Measurements from ENCODE around the gene ODAD2.

DNA sequence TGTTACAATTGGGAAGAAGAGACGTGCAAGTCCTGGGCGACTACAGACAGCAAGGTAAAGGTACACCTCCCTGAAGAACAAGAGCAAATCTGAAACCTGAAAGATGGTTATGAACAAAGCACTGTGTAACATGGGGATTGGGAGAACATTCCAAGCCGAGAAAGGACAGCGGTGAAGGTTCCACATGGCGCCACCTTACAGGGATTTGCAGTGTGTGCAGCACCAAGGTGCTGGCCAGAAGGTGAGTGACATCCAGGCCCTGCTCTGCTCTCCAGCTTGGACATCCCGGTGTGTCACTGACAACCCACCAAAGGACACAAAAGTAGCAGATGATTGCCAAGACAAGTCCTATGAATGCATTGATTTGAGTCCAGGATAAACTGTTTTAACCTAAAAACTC, 165.1 kb downstream of the ODAD2 start:
- TF ChIP-seq POLR2A (IDR thresholded peaks at IDR 0.05; ENCODE audit: low read depth, low read length): no peak
- TF ChIP-seq, protein P1, sequence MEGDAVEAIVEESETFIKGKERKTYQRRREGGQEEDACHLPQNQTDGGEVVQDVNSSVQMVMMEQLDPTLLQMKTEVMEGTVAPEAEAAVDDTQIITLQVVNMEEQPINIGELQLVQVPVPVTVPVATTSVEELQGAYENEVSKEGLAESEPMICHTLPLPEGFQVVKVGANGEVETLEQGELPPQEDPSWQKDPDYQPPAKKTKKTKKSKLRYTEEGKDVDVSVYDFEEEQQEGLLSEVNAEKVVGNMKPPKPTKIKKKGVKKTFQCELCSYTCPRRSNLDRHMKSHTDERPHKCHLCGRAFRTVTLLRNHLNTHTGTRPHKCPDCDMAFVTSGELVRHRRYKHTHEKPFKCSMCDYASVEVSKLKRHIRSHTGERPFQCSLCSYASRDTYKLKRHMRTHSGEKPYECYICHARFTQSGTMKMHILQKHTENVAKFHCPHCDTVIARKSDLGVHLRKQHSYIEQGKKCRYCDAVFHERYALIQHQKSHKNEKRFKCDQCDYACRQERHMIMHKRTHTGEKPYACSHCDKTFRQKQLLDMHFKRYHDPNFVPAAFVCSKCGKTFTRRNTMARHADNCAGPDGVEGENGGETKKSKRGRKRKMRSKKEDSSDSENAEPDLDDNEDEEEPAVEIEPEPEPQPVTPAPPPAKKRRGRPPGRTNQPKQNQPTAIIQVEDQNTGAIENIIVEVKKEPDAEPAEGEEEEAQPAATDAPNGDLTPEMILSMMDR (IDR thresholded peaks at IDR 0.05; ENCODE audit: extremely low read depth in 1 of 2, insufficient read depth in 1 of 2, low read depth in 1 of 2, low read length in 2 of 2): no peak
- TF ChIP-seq EZH2 (IDR thresholded peaks at IDR 0.05; ENCODE audit: borderline replicate concordance, low read depth, low read length, severe bottlenecking): no peak
- TF ChIP-seq GATA2 (IDR thresholded peaks at IDR 0.05; ENCODE audit: insufficient read depth, insufficient read length, low read depth, low read length): no peak
- no peak for TF ChIP-seq FOS (IDR thresholded peaks at IDR 0.05; ENCODE audit: borderline replicate concordance, insufficient read depth, low read length)
- no peak for TF ChIP-seq POLR2AphosphoS5 (IDR thresholded peaks at IDR 0.05; ENCODE audit: insufficient read depth, low read depth, low read length)
- TF ChIP-seq, protein P2, sequence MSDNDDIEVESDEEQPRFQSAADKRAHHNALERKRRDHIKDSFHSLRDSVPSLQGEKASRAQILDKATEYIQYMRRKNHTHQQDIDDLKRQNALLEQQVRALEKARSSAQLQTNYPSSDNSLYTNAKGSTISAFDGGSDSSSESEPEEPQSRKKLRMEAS (IDR thresholded peaks at IDR 0.05; ENCODE audit: insufficient read depth, insufficient read length): no peak
- TF ChIP-seq JUN (IDR thresholded peaks at IDR 0.05; ENCODE audit: borderline replicate concordance, insufficient read depth, insufficient read length, low read depth): no peak
- TF ChIP-seq MYC (IDR thresholded peaks at IDR 0.05; ENCODE audit: low read depth, low read length): no peak
